PC-9 (cell line): Measurements from ENCODE around the gene ARNT2. TPM values are rescaled to one million over a fixed set of nuclear protein-coding genes. Genes with fewer than 3 reads are reported as not detected.

Experiments used
- BruUV-seq: library from RNA; stranded (reverse); fragments of 400-500 nt; replicated peaks from 2 replicates; lab custom pipeline; 2021; lab: Mats Ljungman, UMichigan
- CTCF ChIA-PET: fragments of 300-600 bp; sonication (Branson Sonifier 250); formaldehyde crosslinking; loops from one replicate; lab custom pipeline; 2022; ENCODE audit warnings: antibody characterized with exemption; lab: Charles Lee
- POLR2A ChIA-PET: fragments of 300-600 bp; sonication (Branson Sonifier 250); formaldehyde crosslinking; loops from one replicate; lab custom pipeline; 2022; ENCODE audit warnings: antibody characterized with exemption; ENCODE audit not compliant: unreplicated experiment; lab: Charles Lee
- DNase-seq, 2 experiments: peaks; one replicate each; pipeline versions ENCODE4 v3.0.0 to v3.0.0-alpha.2; 2015 to 2022; ENCODE audit warnings: mixed read lengths in 1 of 2
- H2AFZ ChIP-seq: fragments of 200-600 bp; sonication (generic); 2 replicates; pipeline ENCODE4 v1.8.1; 2017; ENCODE audit warnings: antibody characterized with exemption
- H3F3A ChIP-seq: fragments of 200-600 bp; sonication (generic); 2 replicates; pipeline ENCODE4 v1.8.1; 2017; ENCODE audit warnings: antibody characterized with exemption, mild to moderate bottlenecking, low read depth; ENCODE audit not compliant: insufficient read depth
- H3K27ac ChIP-seq: fragments of 200-600 bp; sonication (generic); 2 replicates; pipeline ENCODE4 v1.6.1; 2016; ENCODE audit warnings: mixed run types
- H3K27me3 ChIP-seq: fragments of 200-600 bp; sonication (generic); 2 replicates; pipeline ENCODE4 v1.6.1; 2016; ENCODE audit warnings: low read depth, mixed run types; ENCODE audit not compliant: insufficient read depth
- H3K36me3 ChIP-seq: fragments of 200-600 bp; sonication (generic); 2 replicates; pipeline ENCODE4 v1.6.1; 2016; ENCODE audit warnings: low read depth, mixed run types
- H3K4me1 ChIP-seq: fragments of 200-600 bp; sonication (generic); replicated peaks from 2 replicates; pipeline ENCODE4 v1.6.1; 2016; ENCODE audit warnings: mixed run types; ENCODE audit not compliant: insufficient read depth
- H3K4me2 ChIP-seq: fragments of 200-600 bp; sonication (generic); 2 replicates; pipeline ENCODE4 v1.6.1; 2017; ENCODE audit warnings: mixed run types
- H3K4me3 ChIP-seq: fragments of 200-600 bp; sonication (generic); 2 replicates; pipeline ENCODE4 v1.6.1; 2016; ENCODE audit warnings: mixed run types
- H3K79me2 ChIP-seq: fragments of 200-600 bp; sonication (generic); 2 replicates; pipeline ENCODE4 v1.6.1; 2017; ENCODE audit warnings: low read depth, mixed run types
- H3K9me2 ChIP-seq: fragments of 200-600 bp; sonication (generic); 2 replicates; pipeline ENCODE4 v1.8.1; 2017; ENCODE audit warnings: mild to moderate bottlenecking; ENCODE audit not compliant: insufficient read depth
- H3K9me3 ChIP-seq: fragments of 200-600 bp; sonication (generic); 2 replicates; pipeline ENCODE4 v1.8.1; 2016; ENCODE audit warnings: low read depth; ENCODE audit not compliant: insufficient read depth
- H4K20me1 ChIP-seq: fragments of 200-600 bp; sonication (generic); 2 replicates; pipeline ENCODE4 v1.8.1; 2017; ENCODE audit not compliant: insufficient read depth
- CTCF ChIP-seq: fragments of 200-600 bp; sonication (generic); conservative IDR thresholded peaks from 2 replicates; pipeline ENCODE4 v1.6.1; 2017; ENCODE audit warnings: mixed run types, antibody characterized with exemption, mild to moderate bottlenecking, moderate library complexity
- EZH2 ChIP-seq: fragments of 200-600 bp; sonication (generic); IDR thresholded peaks from 2 replicates; pipeline ENCODE4 v1.8.0; 2017; ENCODE audit warnings: antibody characterized with exemption, low read depth
- intact Hi-C: fragments of 100-400 bp; cut with micrococcal nuclease; formaldehyde crosslinking; loops from one replicate; pipeline ENCODE4 v1.10.0; 2022; ENCODE audit not compliant: unreplicated experiment
- total RNA-seq: library from RNA; stranded (reverse); gene quantifications from 2 replicates; pipeline ENCODE4 v1.2.3, GENCODE V29; 2021

The ARNT2 gene
- total RNA-seq, 1 experiment from 2014 or later, result 4.3 TPM

GRCh38 chr15:80570553-80570952, 166.4 kb downstream of the ARNT2 start:
- no peaks in the 10 kb centered on the region for H3K9me2 ChIP-seq
- H3K4me1 ChIP-seq, result 0 out of 2 replicates have a peak, but pooled peaks cover 4% of the 10 kb centered on the region
- CTCF ChIA-PET, result no interaction called here
- POLR2A ChIA-PET, result no interaction called here
- no peak overlapping the region for H3K27ac ChIP-seq
- no peaks in the 10 kb centered on the region for H3K9me3 ChIP-seq
- intact Hi-C loops, result no loop called here
- no peak for DNase-seq
- no peaks in the 10 kb centered on the region for H3K79me2 ChIP-seq
- H3K4me3 ChIP-seq, result no peak overlapping the region
- H3K4me2 ChIP-seq, result no peak overlapping the region
- no peaks in the 10 kb centered on the region for H3K27me3 ChIP-seq
- no TSS peak for BruUV-seq
- no peak for TF ChIP-seq EZH2
- no peak for TF ChIP-seq CTCF
- H2AFZ ChIP-seq, result no peak overlapping the region
- H4K20me1 ChIP-seq, result no peaks in the 10 kb centered on the region
- H3K36me3 ChIP-seq, result no peaks in the 10 kb centered on the region
- no peaks in the 10 kb centered on the region for H3F3A ChIP-seq

- H3K27me3 ChIP-seq, result no peaks in the 10 kb centered on the region
- POLR2A ChIA-PET, result interaction anchor here (0.7 kb wide), 1 partner anchor 405 kb away, joined by 3 read pairs; no protein-coding TSS in a partner anchor
- CTCF ChIA-PET, result no interaction called here
Measured at GRCh38 chr15:80572337-80572736, 168.2 kb downstream of the ARNT2 start.

GRCh38 chr15:80573606-80574005, 169.4 kb downstream of the ARNT2 start:
- POLR2A ChIA-PET, result no interaction called here
- BruUV-seq, result no TSS peak
- H3K4me3 ChIP-seq, result no peak overlapping the region

More at GRCh38 chr15:80572337-80572736, 168.2 kb downstream of the ARNT2 start:
- Histone ChIP-seq H3K27ac (no peak overlapping the region), H3K4me2 (no peak overlapping the region), H3K79me2 (no peaks in the 10 kb centered on the region), H3K4me3 (no peak overlapping the region), H2AFZ (no peak overlapping the region), H3K4me1 (0 out of 2 replicates have a peak, but pooled peaks cover 4% of the 10 kb centered on the region), H3K9me2 (no peaks in the 10 kb centered on the region), H3K9me3 (no peaks in the 10 kb centered on the region), H4K20me1 (no peaks in the 10 kb centered on the region), H3K36me3 (no peaks in the 10 kb centered on the region), H3F3A (no peaks in the 10 kb centered on the region)
- no TSS peak for BruUV-seq
- intact Hi-C loops, result no loop called here
- TF ChIP-seq EZH2 (no peak), CTCF (no peak)
- no peak for DNase-seq

More at GRCh38 chr15:80573606-80574005, 169.4 kb downstream of the ARNT2 start:
- no peak overlapping the region for H2AFZ ChIP-seq
- H4K20me1 ChIP-seq, result no peaks in the 10 kb centered on the region
- DNase-seq, result no peak
- peaks cover 1% of the 10 kb centered on the region; the same call in 1 of the 2 replicates for H3K4me1 ChIP-seq
- no peaks in the 10 kb centered on the region for H3K9me3 ChIP-seq
- H3K27me3 ChIP-seq, result no peaks in the 10 kb centered on the region
- TF ChIP-seq EZH2 (no peak), CTCF (no peak)
- no peak overlapping the region for H3K27ac ChIP-seq
- no peaks in the 10 kb centered on the region for H3K36me3 ChIP-seq
- CTCF ChIA-PET, result no interaction called here
- H3K4me2 ChIP-seq, result no peak overlapping the region
- H3K79me2 ChIP-seq, result no peaks in the 10 kb centered on the region
- H3K9me2 ChIP-seq, result no peaks in the 10 kb centered on the region
- intact Hi-C loops, result no loop called here
- no peaks in the 10 kb centered on the region for H3F3A ChIP-seq
